Amygdala (tissue), 56 donors: ENCODE data around the gene SPTBN2.
A peak's percentile ranks its signal among the peaks of the same experiment; 100 is the strongest.

Source experiments
- DNase-seq, 56 donors: peaks; one replicate each; lab custom pipeline; 2025; lab: John Stamatoyannopoulos, UW

Gene SPTBN2

GRCh38 chr11:66686801-66687750 lies 41.9 kb downstream of the SPTBN2 start:
- DNase-seq, result no peak

- no peak for DNase-seq
These were observed 42.8 kb downstream of the SPTBN2 start for GRCh38 chr11:66686100-66686785.

- no peak for DNase-seq
These were observed 43.5 kb downstream of the SPTBN2 start for GRCh38 chr11:66685276-66686099.

- DNase-seq, result no peak
These were observed 44.4 kb downstream of the SPTBN2 start for GRCh38 chr11:66684635-66685034.

- no peak for DNase-seq
These were observed 45.1 kb downstream of the SPTBN2 start for GRCh38 chr11:66683877-66684276.

- no peak for DNase-seq
These were observed 47.9 kb downstream of the SPTBN2 start for GRCh38 chr11:66680966-66681645.

- DNase-seq, result peak; percentile 54 to 98 (median 93)
These were observed 51.2 kb downstream of the SPTBN2 start, which contains the start of gene RBM4B for GRCh38 chr11:66677599-66678375. Gene RBM4B (minus strand): TSS chr11:66677887. CDS start chr11:66677079, 808 bp downstream.

GRCh38 chr11:66676931-66677598 lies 52.0 kb downstream of the SPTBN2 start:
- DNase-seq, result peak in 2 of 56 donors; percentile 25 to 41

GRCh38 chr11:66676282-66676919 lies 52.6 kb downstream of the SPTBN2 start:
- no peak for DNase-seq

- DNase-seq, result no peak
These were observed 53.9 kb downstream of the SPTBN2 start for GRCh38 chr11:66674964-66675602.

GRCh38 chr11:66670816-66671215 lies 58.2 kb downstream of the SPTBN2 start:
- DNase-seq, result no peak

GRCh38 chr11:66665369-66665768 lies 63.6 kb downstream of the SPTBN2 start:
- no peak for DNase-seq

- DNase-seq, result no peak
These were observed 65.2 kb downstream of the SPTBN2 start for GRCh38 chr11:66663741-66664296.

GRCh38 chr11:66659763-66660162 lies 69.3 kb downstream of the SPTBN2 start:
- DNase-seq, result no peak

GRCh38 chr11:66653123-66653522 lies 75.9 kb downstream of the SPTBN2 start:
- DNase-seq, result no peak

- DNase-seq, result no peak
These were observed 76.4 kb downstream of the SPTBN2 start for GRCh38 chr11:66652651-66653050.

- DNase-seq, result no peak
These were observed 78.0 kb downstream of the SPTBN2 start for GRCh38 chr11:66651016-66651415.
